Esophagus squamous epithelium (tissue), 4 donors: Measurements from ENCODE around the gene MAT2A.

Source experiments
- POLR2A ChIP-seq, 4 donors: fragments of 450-650 bp; IDR thresholded peaks; one replicate each; pipeline ENCODE4 v1.6.1; 2017; ENCODE audit warnings: antibody characterized with exemption in 4 of 4, mild to moderate bottlenecking in 4 of 4, moderate library complexity in 3 of 4
- TF ChIP-seq, protein P1 (sequence below), 6 experiments: fragments of 450-650 bp in 4 of 6; fragments of 200-600 bp in 2 of 6; sonication (generic) in 2 of 6; IDR thresholded peaks; one replicate each; pipeline ENCODE4 v1.5.1; 2016 to 2019; ENCODE audit warnings: antibody characterized with exemption in 6 of 6, mild to moderate bottlenecking in 4 of 6, moderate library complexity in 4 of 6

DNA sequence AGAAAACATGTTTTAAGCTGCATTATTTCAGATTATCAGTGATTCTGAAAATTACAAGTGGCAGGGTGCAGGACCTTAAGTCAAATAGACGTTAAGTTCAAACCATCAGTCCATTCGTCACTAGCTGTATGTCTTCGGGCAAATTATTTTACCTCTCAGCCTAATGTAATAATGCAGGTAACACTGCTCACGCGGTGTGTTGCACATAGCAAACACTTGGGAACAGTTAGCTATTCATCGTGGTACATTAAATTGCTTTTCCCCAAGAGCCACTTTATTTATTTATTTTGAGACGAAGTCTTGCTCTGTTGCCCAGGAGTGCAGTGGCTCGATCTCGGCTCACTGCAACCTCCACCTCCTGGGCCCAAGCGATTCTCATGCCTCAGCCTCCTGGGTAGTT, 10.1 kb downstream of the MAT2A start:
- TF ChIP-seq, protein P1, sequence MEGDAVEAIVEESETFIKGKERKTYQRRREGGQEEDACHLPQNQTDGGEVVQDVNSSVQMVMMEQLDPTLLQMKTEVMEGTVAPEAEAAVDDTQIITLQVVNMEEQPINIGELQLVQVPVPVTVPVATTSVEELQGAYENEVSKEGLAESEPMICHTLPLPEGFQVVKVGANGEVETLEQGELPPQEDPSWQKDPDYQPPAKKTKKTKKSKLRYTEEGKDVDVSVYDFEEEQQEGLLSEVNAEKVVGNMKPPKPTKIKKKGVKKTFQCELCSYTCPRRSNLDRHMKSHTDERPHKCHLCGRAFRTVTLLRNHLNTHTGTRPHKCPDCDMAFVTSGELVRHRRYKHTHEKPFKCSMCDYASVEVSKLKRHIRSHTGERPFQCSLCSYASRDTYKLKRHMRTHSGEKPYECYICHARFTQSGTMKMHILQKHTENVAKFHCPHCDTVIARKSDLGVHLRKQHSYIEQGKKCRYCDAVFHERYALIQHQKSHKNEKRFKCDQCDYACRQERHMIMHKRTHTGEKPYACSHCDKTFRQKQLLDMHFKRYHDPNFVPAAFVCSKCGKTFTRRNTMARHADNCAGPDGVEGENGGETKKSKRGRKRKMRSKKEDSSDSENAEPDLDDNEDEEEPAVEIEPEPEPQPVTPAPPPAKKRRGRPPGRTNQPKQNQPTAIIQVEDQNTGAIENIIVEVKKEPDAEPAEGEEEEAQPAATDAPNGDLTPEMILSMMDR (IDR thresholded peaks at IDR 0.05): no peak
- TF ChIP-seq POLR2A (IDR thresholded peaks at IDR 0.05): no peak
